ENCODE results near the gene CBFA2T3. TPM values are rescaled to one million over a fixed set of nuclear protein-coding genes. Genes with fewer than 3 reads are reported as not detected.

The CBFA2T3 gene
- total RNA-seq, 4 donors from 2014 or later, result 0.95 to 7.3 (median 3.3) TPM

- no peaks in the 10 kb centered on the region for H3K9me3 ChIP-seq
- in situ Hi-C loops (cut with MboI; ENCODE audit: low sequenced_read_pairs in 4 of 4) (no loop called here), intact Hi-C loops (cut with DNase I; ENCODE audit: low total_unique reads) (no loop called here)
- DNase-seq (no peak), ATAC-seq (no peak)
- peaks cover 20 to 48% (median 22%) of the 10 kb centered on the region in 3 donors for H3K27me3 ChIP-seq
- no peaks in the 10 kb centered on the region for H3K4me1 ChIP-seq
- H3K4me3 ChIP-seq, result no peak overlapping the region
- no peak overlapping the region for H3K27ac ChIP-seq
- no peak for TF ChIP-seq CTCF (IDR thresholded peaks at IDR 0.05 in 4 of 5, conservative IDR thresholded peaks at IDR 0.05 in 1 of 5)
- H3K36me3 ChIP-seq, result no peaks in the 10 kb centered on the region
These were observed 43.3 kb upstream of the CBFA2T3 start for GRCh38 chr16:89020068-89020924.

GRCh38 chr16:89019511-89019910, 42.5 kb upstream of the CBFA2T3 start:
- intact Hi-C loops (cut with DNase I; ENCODE audit: low total_unique reads), result no loop called here
- TF ChIP-seq CTCF (IDR thresholded peaks at IDR 0.05 in 4 of 5, conservative IDR thresholded peaks at IDR 0.05 in 1 of 5) (no peak), POLR2A (IDR thresholded peaks at IDR 0.05) (no peak)
- in situ Hi-C loops (cut with MboI; ENCODE audit: low sequenced_read_pairs in 4 of 4), result no loop called here
- H3K4me1 ChIP-seq, result no peaks in the 10 kb centered on the region
- H3K27ac ChIP-seq, result no peak overlapping the region
- H3K27me3 ChIP-seq, result peaks cover 22 to 43% (median 26%) of the 10 kb centered on the region in 3 donors
- H3K4me3 ChIP-seq, result no peak overlapping the region
- DNase-seq (no peak), ATAC-seq (no peak)
- H3K36me3 ChIP-seq, result no peaks in the 10 kb centered on the region
- H3K9me3 ChIP-seq, result no peaks in the 10 kb centered on the region

- in situ Hi-C loops (cut with MboI; ENCODE audit: low sequenced_read_pairs in 4 of 4), result no loop called here
- DNase-seq, result no peak
- peaks cover 23 to 33% (median 23%) of the 10 kb centered on the region in 3 donors for H3K27me3 ChIP-seq
These were observed 41.5 kb upstream of the CBFA2T3 start for GRCh38 chr16:89018282-89019158.

More at GRCh38 chr16:89018282-89019158, 41.5 kb upstream of the CBFA2T3 start:
- Histone ChIP-seq H3K4me3 (no peak overlapping the region), H3K27ac (no peak overlapping the region), H3K4me1 (no peaks in the 10 kb centered on the region), H3K9me3 (no peaks in the 10 kb centered on the region), H3K36me3 (no peaks in the 10 kb centered on the region)
- no peak for ATAC-seq
- no peak for TF ChIP-seq CTCF (IDR thresholded peaks at IDR 0.05 in 4 of 5, conservative IDR thresholded peaks at IDR 0.05 in 1 of 5)
- intact Hi-C loops (cut with DNase I; ENCODE audit: low total_unique reads), result no loop called here
